ENCODE data around the gene RPP25. TPM values are rescaled to one million over a fixed set of nuclear protein-coding genes. Genes with fewer than 3 reads are reported as not detected.

Gene RPP25
- total and polyA plus RNA-seq, 10 of the 15 experiments (the other 5 are each of a cell fraction or from before 2014, with no cell fraction given): 0.41 to 10.8 (median 4.7) TPM

DNA sequence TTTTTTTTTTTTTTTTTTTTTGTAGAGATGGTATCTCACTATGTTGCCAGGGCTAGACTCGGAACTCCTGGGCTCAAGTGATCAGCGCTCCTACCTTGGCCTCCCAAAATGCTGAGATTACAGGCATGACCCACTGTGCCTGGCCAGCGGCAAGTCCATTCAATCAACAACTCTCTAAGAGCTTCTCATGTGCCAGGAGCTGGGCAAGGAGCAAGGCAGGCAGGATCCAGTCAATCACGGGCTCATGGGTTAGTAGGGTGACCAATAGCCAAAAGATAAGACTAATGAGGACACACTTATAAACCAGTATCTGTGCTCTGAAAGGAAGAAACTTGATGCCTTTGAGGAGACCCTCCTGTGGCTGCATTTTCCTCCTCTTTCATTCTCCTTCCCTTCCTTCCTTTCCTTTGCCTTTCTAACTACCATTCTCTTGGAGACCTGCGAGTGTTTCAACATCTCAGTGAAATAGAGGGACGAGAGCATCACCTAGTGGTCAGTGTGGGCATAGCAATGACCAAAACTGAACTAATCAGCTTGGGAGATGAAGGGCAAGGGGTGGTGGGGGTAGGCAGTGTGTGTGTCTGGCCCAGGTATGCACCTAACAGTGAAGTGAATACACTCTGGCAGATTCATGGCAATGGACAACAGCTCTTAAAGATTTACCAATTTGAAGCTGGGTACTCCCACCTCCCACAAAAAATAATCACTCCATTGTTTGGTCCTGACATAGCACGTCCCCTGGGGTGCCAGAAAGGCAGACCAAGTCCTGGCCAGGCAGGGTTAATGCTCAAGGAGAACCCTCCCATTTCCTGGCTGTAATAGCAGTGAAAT is 6.3 kb downstream of the RPP25 start (continued):
- no peak for TF ChIP-seq IRF3 (IDR thresholded peaks at IDR 0.05)
- no peak for TF ChIP-seq JUND (IDR thresholded peaks at IDR 0.05; ENCODE audit: low read depth, low read length)
- peak; percentile 99 for TF ChIP-seq RAD21 (IDR thresholded peaks at IDR 0.05; ENCODE audit: insufficient read depth, low read depth, low read length)
- TF ChIP-seq WRNIP1 (IDR thresholded peaks at IDR 0.05; ENCODE audit: borderline replicate concordance, low read depth, low read length): no peak
- 0 out of 3 replicates have a peak, but pooled peaks have one; percentile 9 for TF ChIP-seq POU2F2 (IDR thresholded peaks at IDR 0.05; ENCODE audit: borderline replicate concordance, low read depth, low read length)
- TF ChIP-seq ZBTB11 (CRISPR knock-in tag; IDR thresholded peaks at IDR 0.05): no peak
- TF ChIP-seq ZNF274 (IDR thresholded peaks at IDR 0.05; ENCODE audit: insufficient read depth, insufficient read length): no peak
- no peak for TF ChIP-seq MYC (IDR thresholded peaks at IDR 0.05; ENCODE audit: insufficient read depth, insufficient read length, insufficient replicate concordance, low read length, severe bottlenecking)
- no peak for TF ChIP-seq STAT3 (IDR thresholded peaks at IDR 0.05; ENCODE audit: low read depth, low read length)
- no peak for TF ChIP-seq CHD2 (IDR thresholded peaks at IDR 0.05; ENCODE audit: borderline replicate concordance, low read depth, low read length)
- TF ChIP-seq RB1 (IDR thresholded peaks at IDR 0.05; ENCODE audit: borderline replicate concordance): peak; percentile 50; the same call in 1 of the 2 replicates
- TF ChIP-seq RUNX3 (IDR thresholded peaks at IDR 0.05; ENCODE audit: low read length): peak; percentile 45; the same call in 1 of the 2 replicates
- TF ChIP-seq NBN (IDR thresholded peaks at IDR 0.05): 0 out of 2 replicates have a peak, but pooled peaks have one; percentile 39
- no peak for TF ChIP-seq POLR2AphosphoS2 (IDR thresholded peaks at IDR 0.05; ENCODE audit: low read depth, low read length)
- 0 out of 2 replicates have a peak, but pooled peaks have one; percentile 32 for TF ChIP-seq MEF2A (IDR thresholded peaks at IDR 0.05; ENCODE audit: insufficient read depth, low read depth, low read length)
- no peak for TF ChIP-seq MEF2B (IDR thresholded peaks at IDR 0.05; ENCODE audit: partially characterized antibody, poor library complexity, severe bottlenecking)
- no peak for TF ChIP-seq FOXM1 (IDR thresholded peaks at IDR 0.05; ENCODE audit: low read depth, low read length)

All from GM12878 (cell line).